NT2/D1 (cell line): Measurements from ENCODE around the gene LPCAT3.

Experiments used
- SUZ12 ChIP-seq: IDR thresholded peaks from 2 replicates; pipeline ENCODE4 v1.6.1; 2011; ENCODE audit not compliant: insufficient read length, insufficient read depth; ENCODE audit errors: extremely low read depth
- YY1 ChIP-seq: IDR thresholded peaks from 2 replicates; pipeline ENCODE4 v1.6.1; 2011; ENCODE audit not compliant: insufficient read length, insufficient read depth
- ZNF274 ChIP-seq: IDR thresholded peaks from 2 replicates; pipeline ENCODE4 v1.6.1; 2011; ENCODE audit warnings: mild to moderate bottlenecking, low read depth, low read length

- no peak for TF ChIP-seq ZNF274
- TF ChIP-seq SUZ12: no peak
- TF ChIP-seq YY1: no peak
These were observed 38.2 kb downstream of the LPCAT3 start for GRCh38 chr12:6980075-6980474.
